ENCODE data around the gene TAPT1. TPM values are rescaled to one million over a fixed set of nuclear protein-coding genes. Genes with fewer than 3 reads are reported as not detected.

TAPT1 gene
- total and polyA plus RNA-seq, 2 donors (not counting 3 experiments of a cell fraction or from before 2014, with no cell fraction given), result 6.9 to 17.5 TPM

GRCh38 chr4:16124232-16124631 is 102.0 kb downstream of the TAPT1 start:
- no peak overlapping the region for H3K27ac ChIP-seq (ENCODE audit: insufficient read depth, low read depth, low read length)
- no peaks in the 10 kb centered on the region for H3K9me1 ChIP-seq (replicated peaks; ENCODE audit: control insufficient read depth, extremely low read depth, insufficient read depth, low read length)
- POLR2A ChIA-PET, result no interaction called here
- peaks cover 0 to 6% of the 10 kb centered on the region in 2 experiments for H3K27me3 ChIP-seq (ENCODE audit: control insufficient read depth in 2 of 2, insufficient read depth in 2 of 2, low read length in 2 of 2)
- TF ChIP-seq EZH2 (IDR thresholded peaks at IDR 0.05; ENCODE audit: borderline replicate concordance, low read depth, low read length, severe bottlenecking) (no peak), FOS (IDR thresholded peaks at IDR 0.05; ENCODE audit: borderline replicate concordance, insufficient read depth, low read length) (no peak), GATA2 (IDR thresholded peaks at IDR 0.05; ENCODE audit: insufficient read depth, insufficient read length, low read depth, low read length) (no peak), MAX (IDR thresholded peaks at IDR 0.05; ENCODE audit: insufficient read depth, insufficient read length) (no peak), MYC (IDR thresholded peaks at IDR 0.05; ENCODE audit: low read depth, low read length) (no peak), POLR2A (IDR thresholded peaks at IDR 0.05; ENCODE audit: low read depth, low read length) (no peak), POLR2AphosphoS5 (IDR thresholded peaks at IDR 0.05; ENCODE audit: insufficient read depth, low read depth, low read length) (no peak), CTCF (IDR thresholded peaks at IDR 0.05; ENCODE audit: extremely low read depth in 1 of 2, insufficient read depth in 1 of 2, low read depth in 1 of 2, low read length in 2 of 2) (no peak), JUN (IDR thresholded peaks at IDR 0.05; ENCODE audit: borderline replicate concordance, insufficient read depth, insufficient read length, low read depth) (no peak)
- no TSS peak for BruUV-seq (replicated peaks)
- dilution Hi-C loops (cut with MboI; ENCODE audit: extremely low pct_ligation_motif_present, low sequenced_read_pairs) (no loop called here), intact Hi-C loops (cut with micrococcal nuclease) (no loop called here)
- no peaks in the 10 kb centered on the region for H4K20me1 ChIP-seq (replicated peaks; ENCODE audit: control insufficient read depth, extremely low read depth, insufficient read depth, low read length)
- no peak overlapping the region for H3K4me2 ChIP-seq (ENCODE audit: insufficient read depth, low read length)
- CTCF ChIA-PET, result no interaction called here
- no peaks in the 10 kb centered on the region for H3K9me3 ChIP-seq (replicated peaks; ENCODE audit: control insufficient read depth, insufficient read depth, low read length)
- FAIRE-seq (no peak), DNase-seq (ENCODE audit: low read depth, low spot score) (no peak)
- H2AFZ ChIP-seq (ENCODE audit: low read depth, low read length), result no peak overlapping the region
- H3K36me3 ChIP-seq (ENCODE audit: control insufficient read depth in 2 of 2, extremely low read depth in 1 of 2, insufficient read depth in 2 of 2, low read length in 2 of 2), result no peaks in the 10 kb centered on the region
- H3K79me2 ChIP-seq (ENCODE audit: control insufficient read depth, insufficient read depth, low read length), result no peaks in the 10 kb centered on the region
- H3K9ac ChIP-seq (replicated peaks; ENCODE audit: extremely low read depth, insufficient read depth, low read length), result no peak overlapping the region
- H3K4me3 ChIP-seq (replicated peaks in 1 of 3; ENCODE audit: insufficient read depth in 1 of 3, low read depth in 1 of 3, low read length in 3 of 3), result no peak overlapping the region
- H3K4me1 ChIP-seq (ENCODE audit: control insufficient read depth, extremely low read depth, insufficient read depth, low read length), result no peaks in the 10 kb centered on the region
